Sigmoid colon (tissue), 7 donors: ENCODE results near the gene EIPR1. TPM values are rescaled to one million over a fixed set of nuclear protein-coding genes. Genes with fewer than 3 reads are reported as not detected.

ENCODE experiments used
- DNase-seq: peaks from one replicate; pipeline ENCODE4 v3.0.0-alpha.2; 2019
- H3K27ac ChIP-seq, 4 donors: fragments of 200-600 bp; sonication (generic); one replicate each; pipeline ENCODE4 v1.5.1; 2016 to 2019; ENCODE audit warnings: mild to moderate bottlenecking in 1 of 4
- H3K27me3 ChIP-seq, 3 donors: fragments of 200-600 bp; sonication (generic); one replicate each; pipeline ENCODE4 v1.5.1; 2019; ENCODE audit warnings: mild to moderate bottlenecking in 1 of 3
- H3K36me3 ChIP-seq, 4 donors: fragments of 200-600 bp; sonication (generic); one replicate each; pipeline ENCODE4 v1.5.1; 2016 to 2019
- H3K4me1 ChIP-seq, 4 donors: fragments of 200-600 bp; sonication (generic); one replicate each; pipeline ENCODE4 v1.5.1; 2017 to 2019
- H3K4me3 ChIP-seq, 4 donors: fragments of 200-600 bp; sonication (generic); one replicate each; pipeline ENCODE4 v1.5.1; 2017 to 2019; ENCODE audit warnings: mild to moderate bottlenecking in 2 of 4, moderate library complexity in 1 of 4
- H3K9me3 ChIP-seq, 4 donors: fragments of 200-600 bp in 3 of 4; sonication (generic) in 3 of 4; one replicate each; pipeline versions ENCODE4 v1.5.1 to v1.6.1; 2013 to 2019
- EP300 ChIP-seq, 4 donors: sonication (generic); formaldehyde crosslinking; IDR thresholded peaks; one replicate each; pipeline ENCODE4 v1.6.1; 2017; ENCODE audit warnings: antibody characterized with exemption in 4 of 4
- POLR2A ChIP-seq, 2 donors: fragments of 450-650 bp; IDR thresholded peaks; one replicate each; pipeline ENCODE4 v1.6.1; 2016; ENCODE audit warnings: antibody characterized with exemption in 2 of 2, mild to moderate bottlenecking in 2 of 2, moderate library complexity in 2 of 2
- POLR2AphosphoS5 ChIP-seq, 4 donors: sonication (generic); formaldehyde crosslinking; IDR thresholded peaks; one replicate each; pipeline ENCODE4 v1.6.1; 2017; ENCODE audit warnings: antibody characterized with exemption in 4 of 4
- WGBS, 2 donors: extraction: QIAGEN DNeasy Blood & Tissue Kit; methylation state at CpG; one replicate each; pipeline ENCODE4 v1.1.7; 2013; 5-methylcytosine and 5-hydroxymethylcytosine counted together
- intact Hi-C: fragments of 100-400 bp; cut with DNase I; formaldehyde crosslinking; loops from one replicate; pipeline ENCODE4 v1.15.1; 2023
- polyA plus RNA-seq, 3 donors: library from polyadenylated mRNA; stranded (reverse); fragments of 200-250 nt; gene quantifications; one replicate each; pipeline ENCODE4 v1.2.3, GENCODE V29; 2013
- total RNA-seq, 4 donors: library from RNA; depleted of rRNA; stranded (reverse); fragments of >200 nt; gene quantifications; one replicate each; pipeline ENCODE4 v1.1.0, GENCODE V29; 2016
- TF ChIP-seq, protein P1 (sequence below), 4 experiments: fragments of 450-650 bp in 3 of 4; fragments of 200-600 bp in 1 of 4; IDR thresholded peaks; one replicate each; pipeline ENCODE4 v1.5.1; 2016 to 2019; ENCODE audit warnings: antibody characterized with exemption in 4 of 4, mild to moderate bottlenecking in 3 of 4, moderate library complexity in 2 of 4
- donor health status: healthy with polysubstance abuse.
- donor health status: Bipolar disorder and iron deficiency.
- donor health status: healthy.

Gene EIPR1
- total and polyA plus RNA-seq, 7 donors: 12.2 to 27.0 (median 20.0) TPM

DNA sequence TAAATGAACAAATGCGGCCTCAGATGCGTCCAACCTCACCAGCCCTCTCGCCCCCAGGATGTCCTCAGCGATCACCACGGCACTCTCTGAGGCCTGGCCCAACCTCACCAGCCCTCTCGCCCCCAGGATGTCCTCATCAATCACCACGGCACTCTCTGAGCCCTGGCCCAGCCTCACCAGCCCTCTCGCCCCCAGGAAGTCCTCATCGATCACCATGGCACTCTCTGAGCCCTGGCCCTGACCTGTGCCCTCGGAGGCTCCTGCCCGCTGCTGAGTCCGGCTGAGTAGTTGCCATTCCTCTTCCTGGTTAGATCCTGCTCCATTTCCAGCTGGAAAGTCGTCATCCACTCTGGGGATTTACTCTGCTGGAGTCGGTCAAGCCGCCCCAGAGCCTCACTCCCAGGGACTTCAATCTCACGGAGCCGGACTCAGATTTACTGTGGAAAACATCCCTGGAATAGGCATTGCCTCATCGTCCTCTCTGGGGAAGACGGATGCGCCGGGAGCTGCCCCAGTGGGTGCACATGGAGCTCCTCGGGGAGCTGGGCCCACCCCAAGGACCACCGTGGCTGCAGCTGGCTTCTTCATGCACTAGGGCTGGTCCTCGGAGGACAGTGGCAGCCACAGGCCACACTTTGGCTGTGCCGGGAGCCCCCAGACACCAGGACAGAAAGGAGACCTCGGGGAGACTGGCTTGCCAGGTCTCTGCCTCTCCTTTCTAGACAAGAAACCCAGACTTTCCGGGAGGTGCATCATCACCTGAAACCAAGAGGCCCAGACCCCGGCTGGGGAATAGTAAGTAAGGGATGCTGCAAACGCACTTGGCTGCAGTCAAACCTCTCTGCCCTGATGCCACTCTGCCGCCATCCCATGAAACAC, 230.6 kb downstream of the EIPR1 start:
- Histone ChIP-seq H3K36me3 (no peaks in the 10 kb centered on the region), H3K27ac (no peak overlapping the region), H3K27me3 (no peaks in the 10 kb centered on the region), H3K4me3 (no peak overlapping the region), H3K9me3 (no peaks in the 10 kb centered on the region), H3K4me1 (no peaks in the 10 kb centered on the region)
- intact Hi-C loops: no loop called here
- 89 to 91% methylated on average over 30 of the region's 30 CpGs for WGBS, 2 donors
- DNase-seq: no peak
- TF ChIP-seq POLR2AphosphoS5 (IDR thresholded peaks at IDR 0.05): no peak
- TF ChIP-seq EP300 (IDR thresholded peaks at IDR 0.05): no peak
- TF ChIP-seq, protein P1, sequence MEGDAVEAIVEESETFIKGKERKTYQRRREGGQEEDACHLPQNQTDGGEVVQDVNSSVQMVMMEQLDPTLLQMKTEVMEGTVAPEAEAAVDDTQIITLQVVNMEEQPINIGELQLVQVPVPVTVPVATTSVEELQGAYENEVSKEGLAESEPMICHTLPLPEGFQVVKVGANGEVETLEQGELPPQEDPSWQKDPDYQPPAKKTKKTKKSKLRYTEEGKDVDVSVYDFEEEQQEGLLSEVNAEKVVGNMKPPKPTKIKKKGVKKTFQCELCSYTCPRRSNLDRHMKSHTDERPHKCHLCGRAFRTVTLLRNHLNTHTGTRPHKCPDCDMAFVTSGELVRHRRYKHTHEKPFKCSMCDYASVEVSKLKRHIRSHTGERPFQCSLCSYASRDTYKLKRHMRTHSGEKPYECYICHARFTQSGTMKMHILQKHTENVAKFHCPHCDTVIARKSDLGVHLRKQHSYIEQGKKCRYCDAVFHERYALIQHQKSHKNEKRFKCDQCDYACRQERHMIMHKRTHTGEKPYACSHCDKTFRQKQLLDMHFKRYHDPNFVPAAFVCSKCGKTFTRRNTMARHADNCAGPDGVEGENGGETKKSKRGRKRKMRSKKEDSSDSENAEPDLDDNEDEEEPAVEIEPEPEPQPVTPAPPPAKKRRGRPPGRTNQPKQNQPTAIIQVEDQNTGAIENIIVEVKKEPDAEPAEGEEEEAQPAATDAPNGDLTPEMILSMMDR (IDR thresholded peaks at IDR 0.05): no peak
- TF ChIP-seq POLR2A (IDR thresholded peaks at IDR 0.05): no peak

- no peak overlapping the region for H3K4me3 ChIP-seq
- no peaks in the 10 kb centered on the region for H3K36me3 ChIP-seq
- intact Hi-C loops: no loop called here
- no peaks in the 10 kb centered on the region for H3K9me3 ChIP-seq
- TF ChIP-seq POLR2A (IDR thresholded peaks at IDR 0.05) (no peak), EP300 (IDR thresholded peaks at IDR 0.05) (no peak), POLR2AphosphoS5 (IDR thresholded peaks at IDR 0.05) (no peak)
- TF ChIP-seq, protein P1 (IDR thresholded peaks at IDR 0.05): no peak
- 68 to 72% methylated on average over 8 of the region's 8 CpGs for WGBS, 2 donors
- DNase-seq: no peak
- H3K4me1 ChIP-seq: no peaks in the 10 kb centered on the region
- H3K27ac ChIP-seq: no peak overlapping the region
- H3K27me3 ChIP-seq: no peaks in the 10 kb centered on the region
These were observed 231.4 kb downstream of the EIPR1 start for GRCh38 chr2:3146175-3146574.

GRCh38 chr2:3145471-3146021, 232.1 kb downstream of the EIPR1 start:
- Histone ChIP-seq H3K9me3 (no peaks in the 10 kb centered on the region), H3K36me3 (no peaks in the 10 kb centered on the region), H3K27ac (no peak overlapping the region), H3K27me3 (no peaks in the 10 kb centered on the region), H3K4me1 (no peaks in the 10 kb centered on the region), H3K4me3 (no peak overlapping the region)
- DNase-seq: no peak
- no peak for TF ChIP-seq POLR2A (IDR thresholded peaks at IDR 0.05)
- TF ChIP-seq EP300 (IDR thresholded peaks at IDR 0.05): no peak
- no peak for TF ChIP-seq POLR2AphosphoS5 (IDR thresholded peaks at IDR 0.05)
- TF ChIP-seq, protein P1 (IDR thresholded peaks at IDR 0.05): no peak
- intact Hi-C loops: no loop called here
- 81 to 84% methylated on average over 15 of the region's 15 CpGs for WGBS, 2 donors

DNA sequence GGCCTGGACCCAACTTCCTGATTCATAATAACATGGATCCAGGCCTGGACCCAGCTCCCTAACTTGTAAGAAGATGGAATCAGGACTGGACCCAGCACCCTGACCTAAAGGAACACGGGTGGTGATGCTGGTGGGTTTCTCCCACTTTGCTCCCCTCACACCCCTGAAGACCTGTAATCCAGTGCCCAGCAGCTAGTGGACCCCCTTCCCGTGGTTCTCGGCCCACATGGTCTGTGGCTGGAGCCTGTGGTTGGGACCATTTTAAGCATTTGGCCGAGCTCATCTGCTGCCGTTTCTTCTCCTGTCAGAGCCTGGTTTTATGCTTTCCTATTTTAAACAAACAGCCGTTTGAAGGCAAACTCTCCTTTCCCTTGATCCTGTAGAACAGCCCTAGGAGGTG, 232.8 kb downstream of the EIPR1 start:
- H3K27ac ChIP-seq: no peak overlapping the region
- intact Hi-C loops: no loop called here
- WGBS, 2 donors: 67 to 78% methylated on average over 6 of the region's 6 CpGs
- no peaks in the 10 kb centered on the region for H3K36me3 ChIP-seq
- H3K9me3 ChIP-seq: no peaks in the 10 kb centered on the region
- no peaks in the 10 kb centered on the region for H3K27me3 ChIP-seq
- DNase-seq: no peak
- no peak for TF ChIP-seq POLR2AphosphoS5 (IDR thresholded peaks at IDR 0.05)
- TF ChIP-seq, protein P1 (IDR thresholded peaks at IDR 0.05): no peak
- TF ChIP-seq EP300 (IDR thresholded peaks at IDR 0.05): no peak
- TF ChIP-seq POLR2A (IDR thresholded peaks at IDR 0.05): no peak
- H3K4me3 ChIP-seq: no peak overlapping the region
- no peaks in the 10 kb centered on the region for H3K4me1 ChIP-seq
